Cardiac ventricle fibroblast (primary cell): Measurements from ENCODE around the gene PLIN5. TPM values are rescaled to one million over a fixed set of nuclear protein-coding genes. Genes with fewer than 3 reads are reported as not detected.

Experiments
- total RNA-seq: library from RNA; depleted of rRNA; stranded (reverse); fragments of >200 nt; gene quantifications from 2 replicates; pipeline ENCODE4 v1.2.3, GENCODE V29; 2015

PLIN5 gene, protein sequence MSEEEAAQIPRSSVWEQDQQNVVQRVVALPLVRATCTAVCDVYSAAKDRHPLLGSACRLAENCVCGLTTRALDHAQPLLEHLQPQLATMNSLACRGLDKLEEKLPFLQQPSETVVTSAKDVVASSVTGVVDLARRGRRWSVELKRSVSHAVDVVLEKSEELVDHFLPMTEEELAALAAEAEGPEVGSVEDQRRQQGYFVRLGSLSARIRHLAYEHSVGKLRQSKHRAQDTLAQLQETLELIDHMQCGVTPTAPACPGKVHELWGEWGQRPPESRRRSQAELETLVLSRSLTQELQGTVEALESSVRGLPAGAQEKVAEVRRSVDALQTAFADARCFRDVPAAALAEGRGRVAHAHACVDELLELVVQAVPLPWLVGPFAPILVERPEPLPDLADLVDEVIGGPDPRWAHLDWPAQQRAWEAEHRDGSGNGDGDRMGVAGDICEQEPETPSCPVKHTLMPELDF
- 0.59 and 1.4 TPM in 2 replicates for total RNA-seq

GRCh38 chr19:4534836-4535658 lies at the start of gene PLIN5:
Gene PLIN5, minus strand, starts transcription at chr19:4535224. Its CDS starts 1,150 bp downstream, at chr19:4534074.

DNA sequence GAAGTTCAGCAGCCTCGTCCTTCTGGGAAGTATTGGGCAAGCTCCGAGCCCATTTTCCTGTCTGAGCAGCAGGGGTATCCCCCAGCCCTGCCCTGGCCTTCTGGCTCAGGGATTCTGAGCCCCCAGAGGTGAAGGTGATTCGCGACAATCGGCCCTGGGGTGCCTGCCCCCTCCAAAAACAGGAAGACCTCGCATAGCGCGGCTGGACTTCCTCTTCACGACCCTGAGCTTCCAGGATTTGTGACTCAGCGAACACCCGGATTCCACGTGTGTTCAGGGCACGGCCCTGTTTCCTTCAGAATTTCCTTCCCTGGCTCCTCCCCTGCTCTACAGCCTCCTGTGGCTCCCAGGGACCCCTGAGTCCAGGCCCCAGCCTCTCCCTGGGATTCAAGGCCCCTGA lies 24.5 kb upstream of the PLIN5 start, which contains the start of gene SEMA6B:
Gene SEMA6B, minus strand, starts transcription at position 116 of the 400 bp plus-strand sequence. CDS start 1,227 bp downstream, outside the sequence.

DNA sequence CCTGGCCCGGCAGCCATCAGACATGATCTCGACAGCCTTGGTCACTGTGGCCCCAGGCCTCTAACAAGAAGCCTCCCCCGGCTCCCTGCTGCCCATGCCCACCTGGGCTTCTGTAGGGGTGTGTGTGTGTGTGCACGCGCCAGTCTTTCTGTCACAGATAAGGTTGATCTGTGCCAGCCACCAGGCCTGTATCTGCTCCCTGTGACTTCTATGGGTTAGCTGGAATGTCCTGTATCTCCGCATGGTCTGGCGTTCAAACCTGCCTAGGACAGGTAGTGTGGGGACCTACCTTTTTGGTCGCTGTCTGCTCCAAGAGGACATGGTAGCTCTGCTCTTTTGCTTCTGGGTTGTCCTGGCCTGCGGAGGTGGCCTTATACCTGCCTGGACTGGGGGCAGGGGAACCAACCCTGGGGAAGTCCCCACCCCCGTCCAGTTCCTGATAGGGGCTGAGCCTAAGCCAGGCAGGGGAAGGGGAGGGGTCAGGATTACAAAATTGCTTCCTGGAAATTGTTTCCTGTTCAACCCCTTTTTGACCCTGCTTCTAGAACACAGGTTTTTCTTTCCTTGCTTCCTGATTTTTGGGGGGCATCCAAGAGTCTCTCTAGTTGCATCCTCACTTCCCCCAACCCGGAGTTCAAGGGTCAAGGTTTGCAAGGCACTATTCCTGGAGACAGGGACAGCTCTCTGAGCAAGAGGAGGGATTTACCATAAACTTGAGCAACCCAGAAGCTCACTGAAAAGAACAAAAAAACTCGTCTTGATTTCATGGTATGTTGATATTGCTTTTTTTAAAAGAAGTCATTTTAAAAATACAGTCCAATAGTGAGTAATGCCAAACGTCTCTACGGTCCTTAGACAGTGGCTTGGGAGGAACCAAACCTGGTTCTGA lies 4.9 kb upstream of the PLIN5 start, which contains the start of gene LRG1:
Gene LRG1, minus strand, starts transcription at position 344 of the 889 bp plus-strand sequence. Its CDS starts 23 bp downstream, at position 321.

DNA sequence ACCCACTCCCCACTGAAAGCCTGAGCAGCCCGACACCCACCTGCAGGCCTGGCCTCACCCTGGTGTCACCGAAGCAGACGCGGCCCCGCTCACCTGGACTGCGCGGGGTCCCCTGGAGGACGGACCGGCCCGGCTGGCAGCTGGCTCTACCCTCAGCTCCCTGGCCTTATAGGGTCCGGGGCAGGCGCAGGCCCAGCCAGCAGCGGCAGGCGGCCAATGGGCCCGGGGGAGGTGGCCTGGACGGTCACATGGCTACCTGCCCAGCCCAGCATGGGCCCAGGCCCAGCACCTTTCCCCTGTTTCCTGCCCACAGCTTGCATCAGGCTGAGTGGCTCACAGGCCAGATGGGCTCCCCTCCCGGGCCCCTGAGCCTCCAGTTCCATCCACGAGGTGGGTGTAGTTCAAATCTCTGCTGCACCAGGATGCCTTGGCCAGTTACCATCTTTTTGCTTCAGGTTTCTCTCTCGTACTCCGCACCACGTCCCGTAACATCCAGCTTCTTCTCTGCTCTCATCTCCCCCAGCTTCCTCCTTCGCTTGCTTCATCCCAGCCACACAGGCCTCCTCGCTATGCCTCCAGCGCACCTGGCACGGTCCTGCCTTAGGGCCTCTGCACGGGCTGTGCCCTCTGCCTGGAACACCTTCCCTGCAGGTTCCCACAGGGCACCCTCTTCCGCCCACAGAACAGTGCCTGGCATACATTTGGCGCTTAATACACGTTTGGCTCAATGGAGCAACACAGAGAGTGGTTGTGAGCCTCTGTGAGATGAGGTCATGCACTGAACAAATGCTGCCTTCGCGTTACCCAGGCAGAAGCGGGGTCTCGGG lies 16.5 kb downstream of the PLIN5 start, which contains the start of gene PLIN4:
Gene PLIN4, minus strand, starts transcription at position 142 of the 827 bp plus-strand sequence. CDS start 214 bp downstream, outside the sequence.

Other genes starting within 250 kb of the PLIN5 start
- not detected in 2 replicates for gene TMIGD2, start 232.8 kb downstream of the PLIN5 start, total RNA-seq
- gene FSD1, start 230.6 kb downstream of the PLIN5 start, total RNA-seq: 0.69 and 4.2 TPM in 2 replicates
- 3.6 TPM in 2 replicates for gene STAP2, start 196.4 kb downstream of the PLIN5 start, total RNA-seq
- 2.7 and 4.0 TPM in 2 replicates for gene MPND, start 191.7 kb downstream of the PLIN5 start, total RNA-seq
- gene SH3GL1, start 134.7 kb downstream of the PLIN5 start, total RNA-seq: 76.0 and 86.1 TPM in 2 replicates
- 2.7 and 2.9 TPM in 2 replicates for gene CHAF1A, start 132.6 kb downstream of the PLIN5 start, total RNA-seq
- 53.5 and 63.2 TPM in 2 replicates for gene UBXN6, start 77.4 kb downstream of the PLIN5 start, total RNA-seq
- gene HDGFL2, start 62.9 kb downstream of the PLIN5 start, total RNA-seq: 53.7 and 63.0 TPM in 2 replicates
- 11.9 and 12.7 TPM in 2 replicates for gene PLIN4, start 16.7 kb downstream of the PLIN5 start, total RNA-seq
- gene LRG1, start 4.8 kb upstream of the PLIN5 start, total RNA-seq: 1.4 and 1.5 TPM in 2 replicates
- gene SEMA6B, start 24.5 kb upstream of the PLIN5 start, total RNA-seq: 11.2 and 12.2 TPM in 2 replicates
- 7.9 and 8.5 TPM in 2 replicates for gene TNFAIP8L1, start 104.3 kb upstream of the PLIN5 start, total RNA-seq
- gene MYDGF, start 135.1 kb upstream of the PLIN5 start, total RNA-seq: 88.0 and 93.9 TPM in 2 replicates
- 34.0 and 51.1 TPM in 2 replicates for gene DPP9, start 188.6 kb upstream of the PLIN5 start, total RNA-seq